Stimulated activated memory B cell treated with anti-CD40 and anti-IgM and Interleukin-4, amounts not matched to agents 10 μg/mL and 1 μg/mL and 100 μg/mL, for 72 hours (primary cell): ENCODE results near the gene VAPB.

ENCODE experiments used
- ATAC-seq: fragments of 150-1000 bp; cut with Tn5 transposase; 2 replicates; pipeline ENCODE4 v1.10.0; 2021
- H3K27ac Mint-ChIP-seq: one replicate; pipeline ENCODE4 v1.8.0; 2022; ENCODE audit warnings: mild to moderate bottlenecking, mixed read lengths
- H3K27me3 Mint-ChIP-seq: one replicate; pipeline ENCODE4 v1.8.0; 2022; ENCODE audit warnings: mixed read lengths
- H3K36me3 Mint-ChIP-seq: one replicate; pipeline ENCODE4 v1.8.0; 2022; ENCODE audit warnings: mixed read lengths
- H3K4me1 Mint-ChIP-seq: one replicate; pipeline ENCODE4 v1.8.0; 2022; ENCODE audit warnings: mixed read lengths
- H3K4me3 Mint-ChIP-seq: one replicate; pipeline ENCODE4 v1.8.0; 2022; ENCODE audit warnings: mild to moderate bottlenecking, moderate library complexity, mixed read lengths
- H3K9me3 Mint-ChIP-seq: one replicate; pipeline ENCODE4 v1.8.0; 2022; ENCODE audit warnings: mixed read lengths

VAPB gene

GRCh38 chr20:58469616-58470015 lies 80.6 kb downstream of the VAPB start:
- Mint-ChIP-seq H3K4me1 (no peaks in the 10 kb centered on the region), H3K27ac (no peak overlapping the region), H3K4me3 (no peak overlapping the region), H3K9me3 (no peaks in the 10 kb centered on the region), H3K36me3 (no peaks in the 10 kb centered on the region), H3K27me3 (no peaks in the 10 kb centered on the region)
- no peak for ATAC-seq

- no peak overlapping the region for H3K27ac Mint-ChIP-seq
- no peaks in the 10 kb centered on the region for H3K36me3 Mint-ChIP-seq
- H3K4me3 Mint-ChIP-seq, result no peak overlapping the region
- H3K4me1 Mint-ChIP-seq, result no peaks in the 10 kb centered on the region
- H3K27me3 Mint-ChIP-seq, result no peaks in the 10 kb centered on the region
- H3K9me3 Mint-ChIP-seq, result no peaks in the 10 kb centered on the region
- no peak for ATAC-seq
Measured at GRCh38 chr20:58470336-58471192, 81.5 kb downstream of the VAPB start.

GRCh38 chr20:58471193-58472164 lies 82.5 kb downstream of the VAPB start:
- no peaks in the 10 kb centered on the region for H3K27me3 Mint-ChIP-seq
- no peak overlapping the region for H3K4me3 Mint-ChIP-seq
- ATAC-seq, result no peak
- no peaks in the 10 kb centered on the region for H3K4me1 Mint-ChIP-seq
- no peak overlapping the region for H3K27ac Mint-ChIP-seq
- no peaks in the 10 kb centered on the region for H3K9me3 Mint-ChIP-seq
- no peaks in the 10 kb centered on the region for H3K36me3 Mint-ChIP-seq

GRCh38 chr20:58472273-58473018 lies 83.4 kb downstream of the VAPB start:
- H3K9me3 Mint-ChIP-seq, result peaks cover 2% of the 10 kb centered on the region
- no peaks in the 10 kb centered on the region for H3K4me1 Mint-ChIP-seq
- no peaks in the 10 kb centered on the region for H3K36me3 Mint-ChIP-seq
- H3K27ac Mint-ChIP-seq, result no peak overlapping the region
- H3K4me3 Mint-ChIP-seq, result no peak overlapping the region
- ATAC-seq, result no peak
- no peaks in the 10 kb centered on the region for H3K27me3 Mint-ChIP-seq

GRCh38 chr20:58473453-58474425 lies 84.7 kb downstream of the VAPB start:
- Mint-ChIP-seq H3K36me3 (peaks cover 7% of the 10 kb centered on the region), H3K9me3 (peaks cover 11% of the 10 kb centered on the region), H3K27me3 (no peaks in the 10 kb centered on the region), H3K27ac (no peak overlapping the region), H3K4me1 (no peaks in the 10 kb centered on the region), H3K4me3 (no peak overlapping the region)
- no peak for ATAC-seq

GRCh38 chr20:58475466-58475865 lies 86.4 kb downstream of the VAPB start:
- ATAC-seq, result no peak
- no peak overlapping the region for H3K4me3 Mint-ChIP-seq
- H3K27ac Mint-ChIP-seq, result no peak overlapping the region
- H3K4me1 Mint-ChIP-seq, result no peaks in the 10 kb centered on the region
- peaks cover 11% of the 10 kb centered on the region for H3K9me3 Mint-ChIP-seq
- H3K36me3 Mint-ChIP-seq, result peaks cover 7% of the 10 kb centered on the region
- no peaks in the 10 kb centered on the region for H3K27me3 Mint-ChIP-seq

- H3K4me1 Mint-ChIP-seq, result no peaks in the 10 kb centered on the region
- H3K36me3 Mint-ChIP-seq, result peaks cover 12% of the 10 kb centered on the region
- peaks cover 8% of the 10 kb centered on the region for H3K27me3 Mint-ChIP-seq
- H3K9me3 Mint-ChIP-seq, result peaks cover 11% of the 10 kb centered on the region
- H3K27ac Mint-ChIP-seq, result no peak overlapping the region
- no peak overlapping the region for H3K4me3 Mint-ChIP-seq
- no peak for ATAC-seq
Measured at GRCh38 chr20:58478141-58478805, 89.2 kb downstream of the VAPB start.

- Mint-ChIP-seq H3K4me1 (no peaks in the 10 kb centered on the region), H3K27me3 (peaks cover 14% of the 10 kb centered on the region), H3K36me3 (peaks cover 12% of the 10 kb centered on the region), H3K27ac (no peak overlapping the region), H3K4me3 (no peak overlapping the region), H3K9me3 (peaks cover 17% of the 10 kb centered on the region)
- no peak for ATAC-seq
Measured at GRCh38 chr20:58479726-58480440, 90.9 kb downstream of the VAPB start.

GRCh38 chr20:58480551-58481336 lies 91.7 kb downstream of the VAPB start:
- H3K36me3 Mint-ChIP-seq, result peaks cover 15% of the 10 kb centered on the region
- no peak for ATAC-seq
- no peaks in the 10 kb centered on the region for H3K4me1 Mint-ChIP-seq
- H3K9me3 Mint-ChIP-seq, result peaks cover 17% of the 10 kb centered on the region
- no peak overlapping the region for H3K4me3 Mint-ChIP-seq
- H3K27me3 Mint-ChIP-seq, result peaks cover 14% of the 10 kb centered on the region
- no peak overlapping the region for H3K27ac Mint-ChIP-seq

GRCh38 chr20:58481481-58482021 lies 92.5 kb downstream of the VAPB start:
- no peak for ATAC-seq
- H3K9me3 Mint-ChIP-seq, result peaks cover 23% of the 10 kb centered on the region

GRCh38 chr20:58482416-58482815 lies 93.4 kb downstream of the VAPB start:
- H3K36me3 Mint-ChIP-seq, result peaks cover 25% of the 10 kb centered on the region
- H3K4me1 Mint-ChIP-seq, result no peaks in the 10 kb centered on the region
- H3K27ac Mint-ChIP-seq, result no peak overlapping the region
- ATAC-seq, result no peak
- H3K27me3 Mint-ChIP-seq, result peaks cover 24% of the 10 kb centered on the region
- H3K9me3 Mint-ChIP-seq, result peaks cover 21% of the 10 kb centered on the region
- H3K4me3 Mint-ChIP-seq, result no peak overlapping the region

More at GRCh38 chr20:58481481-58482021, 92.5 kb downstream of the VAPB start:
- no peaks in the 10 kb centered on the region for H3K4me1 Mint-ChIP-seq
- no peak overlapping the region for H3K4me3 Mint-ChIP-seq
- H3K36me3 Mint-ChIP-seq, result peaks cover 23% of the 10 kb centered on the region
- H3K27ac Mint-ChIP-seq, result no peak overlapping the region
- H3K27me3 Mint-ChIP-seq, result peaks cover 23% of the 10 kb centered on the region

- Mint-ChIP-seq H3K4me3 (no peak overlapping the region), H3K27me3 (peaks cover 24% of the 10 kb centered on the region), H3K4me1 (no peaks in the 10 kb centered on the region)
Measured at GRCh38 chr20:58483051-58483450, 94.0 kb downstream of the VAPB start.

More at GRCh38 chr20:58483051-58483450, 94.0 kb downstream of the VAPB start:
- H3K27ac Mint-ChIP-seq, result no peak overlapping the region
- no peak for ATAC-seq
- H3K9me3 Mint-ChIP-seq, result peaks cover 18% of the 10 kb centered on the region
- H3K36me3 Mint-ChIP-seq, result peaks cover 24% of the 10 kb centered on the region
